GM19455 (cell line): Measurements from ENCODE around the gene PIAS4.

ENCODE experiments used
- ATAC-seq: cut with Tn5 transposase; IDR thresholded peaks from one replicate; pipeline ENCODE4 v1.9.1; 2021; ENCODE audit not compliant: unreplicated experiment

PIAS4 gene

DNA sequence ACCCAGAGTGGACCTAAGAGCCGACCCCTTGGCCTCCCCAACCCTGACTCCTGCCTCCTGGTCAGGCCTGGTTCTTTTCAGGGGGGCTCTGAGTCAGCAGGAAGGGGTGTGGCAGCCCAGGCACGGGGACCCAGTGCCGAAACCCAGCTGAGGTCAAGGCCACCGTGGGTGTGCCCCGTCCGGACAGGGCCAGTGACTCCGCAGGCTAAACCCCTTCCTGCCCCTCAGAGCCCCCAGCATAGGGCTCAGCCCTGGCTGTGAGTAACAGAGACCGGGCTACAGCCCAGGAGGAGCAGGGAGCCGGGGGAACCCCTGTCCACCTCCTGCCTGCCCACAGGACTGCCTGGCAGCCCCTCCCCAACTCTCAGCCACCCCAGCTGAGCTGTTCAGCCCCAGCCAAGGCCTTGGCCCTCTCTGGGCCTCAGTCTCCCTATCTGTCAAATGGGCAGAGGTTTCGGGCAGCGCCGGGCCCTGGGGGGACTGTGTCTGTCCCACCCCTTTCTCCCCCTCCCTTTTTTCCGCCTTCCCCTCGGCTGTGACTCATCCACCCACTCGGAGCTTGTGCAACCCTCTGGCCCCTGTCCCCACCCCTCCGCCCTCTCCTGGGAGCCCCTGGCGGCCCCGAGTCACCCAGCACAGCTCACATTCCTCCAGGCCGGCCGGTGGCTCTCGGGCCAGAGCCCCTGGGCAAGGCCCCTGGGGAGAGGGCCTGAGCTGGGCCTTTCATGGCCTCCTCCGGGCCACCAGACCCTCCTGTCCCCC is 50.6 kb downstream of the PIAS4 start:
- no peak for ATAC-seq

DNA sequence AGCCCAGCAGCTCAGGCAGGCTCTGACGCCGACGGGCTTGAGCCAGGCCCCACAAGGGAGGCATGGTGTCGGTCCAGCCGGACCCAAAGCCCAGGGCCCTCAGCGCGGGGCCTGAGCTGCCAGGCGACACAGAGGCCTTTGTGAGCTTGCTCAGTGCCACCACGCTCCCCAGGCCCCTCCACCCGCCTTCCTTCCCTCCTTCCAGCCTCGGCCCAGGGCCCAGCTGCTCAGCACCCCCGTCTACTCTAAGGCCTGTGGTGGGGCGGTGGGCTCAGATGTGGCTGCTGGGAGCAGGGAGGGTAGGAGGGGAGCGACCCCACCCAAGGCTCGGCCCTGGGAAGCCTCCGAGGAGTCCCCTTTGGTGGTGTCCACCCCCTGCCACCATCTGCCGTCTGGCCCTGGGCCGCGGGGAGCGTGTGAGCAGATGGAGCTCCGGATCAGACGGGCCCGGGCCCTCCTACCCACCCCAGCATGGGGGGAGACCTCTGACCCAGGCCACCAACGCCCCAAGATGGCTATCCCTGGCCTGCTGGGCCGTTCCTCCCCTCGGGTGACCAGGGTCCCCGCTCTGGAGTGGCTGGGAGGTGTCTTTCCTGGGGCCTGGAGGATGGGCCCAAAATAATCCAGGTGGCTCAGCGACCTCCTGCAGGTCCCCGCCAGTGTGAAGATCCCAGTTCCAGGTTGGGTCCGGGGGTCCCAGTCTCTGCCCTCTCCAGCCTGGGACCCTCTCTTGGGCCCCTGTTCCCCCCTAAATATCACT is 51.3 kb downstream of the PIAS4 start:
- no peak for ATAC-seq

DNA sequence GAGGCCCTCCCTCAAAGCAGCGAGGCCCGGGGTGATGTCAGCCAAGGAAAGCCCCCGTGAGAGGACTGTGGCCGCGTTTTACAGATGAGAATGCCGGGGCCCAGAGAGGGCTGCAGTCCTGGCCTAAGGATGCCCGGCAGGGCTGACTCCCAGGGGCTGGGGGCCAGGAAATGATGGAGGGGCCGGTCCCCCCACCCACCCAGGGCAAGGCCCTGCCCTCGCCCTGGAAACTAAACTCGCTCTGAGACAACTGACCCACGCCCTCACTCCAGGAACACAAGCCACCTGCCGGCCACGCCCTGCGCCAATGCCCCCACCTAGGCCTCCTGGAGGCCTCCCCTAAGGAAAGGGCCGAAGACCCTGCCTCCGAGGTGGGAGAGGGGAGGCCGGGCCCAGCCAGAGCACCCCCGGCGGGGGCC is 51.9 kb downstream of the PIAS4 start:
- no peak for ATAC-seq

GRCh38 chr19:4059891-4060620 is 52.5 kb downstream of the PIAS4 start:
- no peak for ATAC-seq

GRCh38 chr19:4060621-4061177 is 53.2 kb downstream of the PIAS4 start:
- ATAC-seq, result no peak

GRCh38 chr19:4061178-4061682 is 53.7 kb downstream of the PIAS4 start:
- no peak for ATAC-seq

DNA sequence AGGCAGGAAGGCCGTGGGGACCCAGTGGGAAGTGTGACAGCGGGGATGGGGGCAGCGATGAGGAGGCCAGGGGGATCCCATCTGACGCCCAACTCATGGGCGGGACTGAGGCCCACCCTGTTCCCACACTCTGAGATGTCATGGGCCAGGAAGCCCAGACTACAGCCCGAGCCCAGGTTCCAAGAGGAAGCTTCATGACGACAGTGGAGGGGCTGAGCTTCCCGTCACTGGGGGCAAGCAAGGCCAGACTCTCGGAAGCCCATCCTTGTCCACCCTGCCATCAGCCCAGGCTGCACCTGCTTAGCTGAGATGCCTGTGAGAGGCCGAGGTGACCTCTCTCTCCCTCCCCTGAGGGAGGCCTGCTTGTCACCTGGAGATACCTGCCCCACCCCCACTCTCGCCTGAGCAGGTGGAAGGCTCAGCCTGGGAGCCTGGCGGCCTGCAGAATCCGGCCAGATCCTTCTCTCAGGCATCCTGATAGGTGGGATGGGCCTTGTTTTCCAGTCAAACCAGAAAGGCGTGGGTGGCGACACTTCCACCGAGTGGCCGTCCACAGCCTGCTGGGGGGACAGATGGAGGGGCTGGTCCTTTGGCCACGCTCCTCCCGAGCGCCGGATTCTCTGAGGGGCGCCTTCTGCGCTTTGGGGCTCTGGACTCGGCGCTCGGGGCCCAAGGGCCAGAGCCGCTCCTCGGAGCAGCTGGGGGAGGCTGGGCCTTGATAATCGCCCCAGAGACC is 54.3 kb downstream of the PIAS4 start:
- no peak for ATAC-seq

DNA sequence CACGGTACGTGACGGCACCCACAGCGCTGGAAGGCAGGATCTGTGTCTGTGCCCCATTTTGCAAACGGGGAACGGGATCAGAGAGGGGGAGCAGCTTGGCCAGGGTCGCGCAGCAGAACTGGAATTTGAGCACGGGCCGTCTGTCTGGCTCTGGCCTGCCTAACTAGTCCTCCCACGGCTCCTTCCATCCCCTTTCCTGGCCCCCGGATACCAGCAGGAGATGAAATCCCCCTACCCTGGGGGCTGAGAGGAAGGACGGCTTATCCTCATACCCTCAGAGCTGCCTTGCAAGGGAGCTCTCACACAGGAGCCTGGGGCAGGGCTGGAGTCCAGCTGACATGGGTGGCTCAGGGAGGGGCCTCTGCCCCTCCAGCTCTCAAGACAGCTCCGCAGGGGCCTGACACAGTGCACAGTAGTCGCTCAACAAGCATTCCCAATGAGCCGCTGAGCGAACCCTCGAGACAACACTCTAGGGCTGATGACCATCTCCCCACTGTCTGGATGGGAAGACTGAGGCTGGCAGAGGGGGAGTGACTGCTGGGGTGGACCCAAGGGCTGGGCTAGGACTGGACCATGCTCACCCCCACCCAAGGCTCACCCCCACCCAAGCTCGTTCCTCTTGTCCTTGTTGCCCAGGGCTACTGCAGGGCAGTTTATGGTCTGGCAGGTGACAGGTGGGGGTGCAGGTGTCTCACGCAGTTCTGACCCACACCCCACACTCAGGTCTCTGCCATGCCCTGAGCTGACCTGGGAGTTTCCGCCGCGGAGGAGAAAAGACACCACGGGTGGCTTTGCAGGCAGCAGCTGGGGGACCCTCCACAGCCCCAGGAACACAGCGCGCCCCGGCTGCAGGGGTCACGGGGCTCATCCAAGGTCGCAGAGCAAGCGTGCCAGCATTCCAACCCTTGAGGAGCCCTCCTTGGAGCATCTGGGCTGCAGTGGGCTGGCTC is 55.2 kb downstream of the PIAS4 start:
- no peak for ATAC-seq

DNA sequence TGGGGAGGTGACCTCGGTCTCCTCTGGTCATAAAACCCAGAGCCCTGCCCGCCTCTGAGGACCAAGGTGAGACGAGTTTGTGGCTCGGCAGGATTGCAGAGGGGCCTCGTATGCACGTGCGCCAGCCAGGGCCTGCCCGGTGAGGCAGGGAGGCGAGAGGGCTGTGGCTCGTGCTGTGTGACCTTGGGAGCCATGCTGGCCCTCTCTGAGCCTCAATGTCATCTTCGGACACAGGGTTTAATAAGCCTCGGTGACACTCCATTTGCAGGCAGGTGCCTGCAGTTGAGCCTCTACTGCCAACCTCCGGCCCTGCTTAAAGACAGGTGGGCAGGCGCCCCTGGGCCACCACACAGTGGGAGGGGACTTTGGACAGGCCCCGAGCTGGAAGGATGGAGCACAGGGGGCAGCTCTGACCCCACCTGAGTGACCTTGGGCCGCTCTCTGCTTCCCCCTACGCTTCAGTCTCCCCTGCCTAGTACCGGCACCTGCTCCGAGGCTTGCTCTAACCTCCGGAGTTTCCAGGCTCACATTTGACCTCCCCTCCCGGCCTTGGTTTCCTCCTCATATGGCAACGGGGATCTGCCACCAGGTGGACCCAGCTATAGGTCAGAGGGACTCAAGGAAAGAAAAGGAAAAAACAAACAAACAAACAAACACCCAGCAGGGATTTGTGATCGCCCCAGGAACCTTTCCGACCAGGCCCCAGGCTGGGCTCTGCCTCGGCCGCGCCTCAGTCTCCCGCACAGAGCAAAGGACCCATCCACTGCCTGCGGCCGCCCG is 56.0 kb downstream of the PIAS4 start:
- ATAC-seq, result no peak

DNA sequence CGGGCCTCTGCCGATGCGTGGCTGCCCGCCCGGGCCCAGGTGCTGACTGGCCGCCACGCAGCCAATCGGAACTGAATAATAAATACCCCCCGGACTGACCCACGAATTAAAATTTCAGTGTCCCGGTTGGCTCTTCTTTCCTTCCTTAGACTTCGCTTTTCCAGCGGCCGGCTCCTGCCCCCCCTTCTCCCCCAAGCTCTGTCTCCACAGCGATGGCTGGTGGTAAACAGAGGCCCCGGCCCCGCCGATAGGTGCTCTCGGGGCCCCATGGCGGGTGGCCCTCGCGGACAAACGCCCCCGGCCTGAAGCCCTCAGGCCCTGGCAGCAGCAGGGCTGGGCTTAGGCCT is 56.6 kb downstream of the PIAS4 start:
- ATAC-seq, result no peak

DNA sequence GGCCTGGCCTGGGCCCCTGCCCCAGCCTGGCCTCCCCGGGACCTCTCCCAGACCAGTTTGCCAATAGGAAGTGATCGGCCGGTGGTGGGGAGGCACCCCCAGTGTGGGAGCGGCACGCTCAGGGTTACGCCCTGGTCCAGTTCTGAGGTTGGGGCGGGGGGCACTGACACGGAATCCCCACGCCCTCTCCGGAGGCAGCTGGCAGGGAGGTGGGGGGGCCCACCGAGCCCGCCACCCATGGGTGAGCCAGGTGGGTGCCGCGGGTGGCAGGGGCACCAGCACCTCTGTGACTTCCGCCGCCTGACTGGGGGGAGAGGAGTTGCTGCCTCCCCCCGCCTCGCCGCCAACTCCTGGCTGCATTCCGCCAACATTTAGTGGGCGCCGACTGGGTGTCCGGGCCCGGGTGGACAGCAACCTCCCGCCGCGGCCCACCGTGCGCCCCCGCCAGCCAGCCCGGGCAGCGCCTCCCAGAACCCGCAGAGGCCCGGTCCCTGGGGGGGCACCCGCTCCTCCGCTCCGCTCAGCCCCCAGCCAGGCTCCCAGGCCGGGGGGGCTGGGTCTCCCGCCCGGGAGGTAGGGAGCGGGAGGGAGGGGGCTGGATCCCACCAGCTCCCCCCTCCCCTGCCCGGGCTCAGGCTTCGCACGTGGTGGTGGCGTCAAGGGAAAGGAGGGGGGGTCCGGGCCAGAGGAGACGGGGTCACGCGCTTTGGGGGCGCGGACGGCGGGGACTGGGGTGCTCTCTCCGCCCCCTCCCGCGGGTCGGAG is 57.1 kb downstream of the PIAS4 start:
- peak; percentile 6 for ATAC-seq

- ATAC-seq, result peak; percentile 62
Measured at GRCh38 chr19:4065430-4066175, 58.1 kb downstream of the PIAS4 start.

DNA sequence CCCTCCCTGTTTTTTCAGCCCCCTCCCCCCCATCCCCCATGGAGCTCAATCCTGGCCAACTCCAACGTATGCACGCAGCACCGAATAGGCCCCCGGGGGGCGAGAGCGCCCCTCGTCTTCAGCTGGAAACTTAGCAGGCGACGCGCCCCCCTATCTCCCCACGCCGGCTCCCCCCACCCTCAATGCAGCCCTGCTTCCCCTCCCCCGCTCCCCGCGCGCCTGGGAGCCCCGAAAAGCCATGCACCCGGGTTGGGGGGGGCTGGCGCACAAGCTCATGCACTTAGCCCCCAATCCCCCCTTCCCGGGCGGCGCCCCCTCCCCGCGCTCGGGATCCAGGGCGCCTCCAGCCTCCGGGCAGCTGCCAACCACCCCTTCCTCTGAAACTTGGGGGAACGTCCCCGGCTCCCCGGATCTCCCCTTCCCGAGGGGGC is 58.7 kb downstream of the PIAS4 start:
- no peak for ATAC-seq

GRCh38 chr19:4066682-4067395 is 59.3 kb downstream of the PIAS4 start, which contains the start of gene ZBTB7A:
TSS of gene ZBTB7A (minus strand) at chr19:4066899. CDS start at chr19:4055232, 11,667 bp downstream.
- ATAC-seq, result no peak

DNA sequence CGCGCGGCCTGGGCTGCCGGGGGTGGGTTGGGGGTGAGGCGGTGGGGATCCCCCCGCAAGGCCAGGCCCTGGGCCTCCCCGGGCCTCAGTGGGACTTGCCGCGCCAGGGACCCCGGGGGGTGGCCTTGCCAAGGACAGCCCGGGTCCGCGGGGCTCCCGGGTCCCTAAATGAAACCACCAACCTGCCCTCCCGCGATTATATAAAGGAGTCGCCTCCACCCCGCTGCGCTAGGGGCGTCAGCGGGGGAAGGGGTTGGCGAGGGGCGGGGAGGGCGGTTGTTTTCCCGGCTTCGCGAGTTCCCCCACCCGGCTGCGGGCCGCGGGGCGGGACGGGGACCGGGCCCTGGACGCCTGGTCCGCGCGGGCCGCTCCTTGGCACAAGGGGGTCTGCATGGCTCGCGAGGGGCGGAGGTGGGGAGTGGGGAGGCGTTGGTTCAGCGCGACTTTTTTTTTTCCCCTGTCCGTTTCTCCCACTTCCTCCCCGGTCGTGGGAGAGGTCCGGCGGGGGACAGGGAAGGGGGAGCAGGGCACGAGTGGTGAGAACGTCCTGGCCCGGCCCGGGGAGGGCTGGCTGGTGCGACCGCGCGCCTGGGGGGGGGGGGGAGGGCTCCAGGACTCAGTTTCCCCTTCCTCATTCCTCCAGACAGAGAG is 60.0 kb downstream of the PIAS4 start:
- no peak for ATAC-seq
